GM21619 (cell line): Measurements from ENCODE around the gene TMEM130.
"Not testable (repeated sequence)": the region's sequence is repeated elsewhere in the genome, so short reads cannot be mapped to it uniquely, and the experiment has no call there.

Experiments
- ATAC-seq: cut with Tn5 transposase; IDR thresholded peaks from one replicate; pipeline ENCODE4 v1.9.1; 2021; ENCODE audit not compliant: unreplicated experiment

The TMEM130 gene

DNA sequence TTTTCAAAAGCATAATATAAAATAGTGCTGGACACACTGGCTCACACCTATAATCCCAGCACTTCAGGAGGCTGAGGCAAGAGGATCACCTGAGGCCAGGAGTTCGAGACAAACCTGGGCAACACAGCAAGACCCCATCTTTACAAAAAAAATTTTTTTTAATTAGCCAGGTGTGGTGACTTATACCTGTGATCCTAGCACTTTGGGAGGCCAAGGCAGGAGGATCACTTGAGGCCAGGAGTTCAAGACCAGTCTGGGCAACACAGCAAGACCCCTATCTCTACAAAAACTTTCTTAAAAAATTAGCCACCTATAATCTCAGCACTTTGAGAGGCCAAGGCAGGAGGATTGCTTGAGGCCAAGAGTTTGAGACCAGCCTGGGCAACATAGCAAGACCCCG, 27.3 kb downstream of the TMEM130 start:
- not testable (repeated sequence) for ATAC-seq

DNA sequence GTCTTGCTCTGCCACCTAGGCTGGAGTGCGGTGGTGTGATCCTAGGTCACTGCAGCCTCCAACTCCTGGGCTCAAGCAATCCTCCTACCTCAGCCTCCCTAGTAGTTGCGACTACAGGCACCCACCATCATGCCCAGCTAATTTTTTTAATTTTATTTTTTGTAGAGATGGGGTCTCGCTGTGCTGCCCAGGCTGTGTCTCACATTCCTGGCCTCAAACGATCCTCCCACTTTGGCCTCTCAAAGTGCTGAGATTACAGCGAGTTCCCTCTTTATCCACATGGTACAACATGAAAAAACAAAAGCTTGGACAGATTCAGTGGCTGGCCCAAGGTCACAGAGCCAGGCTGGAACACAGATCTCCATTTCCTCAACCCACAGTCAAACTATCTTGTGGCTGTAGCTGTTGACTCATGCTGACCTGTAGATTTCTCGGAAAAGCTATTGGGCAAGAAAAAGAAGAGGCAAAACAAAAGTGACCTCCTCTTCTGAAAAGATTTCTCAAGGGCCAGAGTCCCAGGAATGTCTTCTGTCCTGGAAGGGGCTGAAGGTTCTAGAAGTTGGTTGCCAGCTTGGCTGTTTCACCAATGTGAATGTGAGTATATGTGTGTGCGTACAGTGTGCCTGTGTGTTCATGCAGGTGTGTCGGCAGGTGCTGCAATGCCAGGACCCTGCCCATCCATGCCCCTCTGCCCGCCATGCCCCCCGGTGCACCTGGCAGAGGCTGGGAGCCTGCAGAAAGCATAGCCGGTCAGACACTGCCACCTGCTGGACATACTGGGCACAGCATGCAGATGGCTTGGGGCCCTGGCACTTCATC, 28.4 kb downstream of the TMEM130 start:
- no peak for ATAC-seq

DNA sequence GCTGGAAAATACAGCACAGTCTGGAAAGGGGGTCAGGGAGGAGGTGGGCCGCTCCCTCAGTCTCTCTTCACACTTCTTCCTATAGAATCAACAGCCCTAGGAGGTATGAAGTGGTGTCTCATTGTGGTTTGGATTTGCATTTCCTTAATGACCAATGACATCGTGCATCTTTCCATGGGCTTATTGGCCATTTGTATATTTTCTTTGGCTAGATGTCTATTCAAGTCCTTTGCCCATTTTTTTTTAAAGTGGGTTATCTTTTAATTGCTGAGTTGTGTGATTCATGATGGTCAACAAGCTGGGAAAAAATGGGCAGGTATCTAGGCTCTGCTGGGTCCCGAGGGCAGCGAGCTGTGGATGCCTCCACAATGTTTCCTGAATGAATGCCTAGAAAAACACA, 29.1 kb downstream of the TMEM130 start:
- ATAC-seq: no peak

DNA sequence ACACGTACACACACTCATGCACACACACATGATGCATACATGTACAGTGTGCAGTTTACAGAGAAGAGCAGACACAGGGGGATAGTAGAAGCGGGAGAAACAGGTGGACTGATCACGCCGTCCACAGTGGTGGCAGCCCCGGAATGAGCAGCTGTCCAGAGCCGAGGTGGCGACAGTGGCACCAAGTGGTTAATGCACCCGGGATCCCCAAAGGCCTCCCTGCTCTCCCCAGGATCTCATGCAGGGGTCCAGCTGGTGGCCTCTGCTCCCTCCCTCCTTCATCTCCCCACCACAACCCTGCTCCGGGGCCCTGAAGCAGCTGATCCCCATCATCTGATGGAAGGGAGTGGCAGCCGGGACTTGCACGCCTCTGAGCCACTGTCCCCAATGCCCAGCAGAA, 29.7 kb downstream of the TMEM130 start:
- no peak for ATAC-seq

DNA sequence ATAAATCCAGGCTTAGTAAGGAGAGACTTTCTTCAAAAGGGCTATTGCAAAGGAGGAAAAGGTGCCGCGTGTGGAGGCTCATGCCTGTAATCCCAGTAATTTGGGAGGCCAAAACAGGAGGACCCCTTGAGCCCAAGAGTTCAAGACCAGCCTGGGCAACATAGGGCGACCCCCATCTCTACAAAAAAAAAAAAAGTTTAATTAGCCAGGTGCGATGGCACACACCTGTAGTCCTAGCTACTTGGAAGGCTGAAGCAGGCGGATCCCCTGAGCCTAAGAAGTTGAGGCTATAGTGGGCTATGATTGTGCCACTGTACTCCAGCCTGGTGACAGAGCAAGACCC, 32.2 kb downstream of the TMEM130 start:
- no peak for ATAC-seq

DNA sequence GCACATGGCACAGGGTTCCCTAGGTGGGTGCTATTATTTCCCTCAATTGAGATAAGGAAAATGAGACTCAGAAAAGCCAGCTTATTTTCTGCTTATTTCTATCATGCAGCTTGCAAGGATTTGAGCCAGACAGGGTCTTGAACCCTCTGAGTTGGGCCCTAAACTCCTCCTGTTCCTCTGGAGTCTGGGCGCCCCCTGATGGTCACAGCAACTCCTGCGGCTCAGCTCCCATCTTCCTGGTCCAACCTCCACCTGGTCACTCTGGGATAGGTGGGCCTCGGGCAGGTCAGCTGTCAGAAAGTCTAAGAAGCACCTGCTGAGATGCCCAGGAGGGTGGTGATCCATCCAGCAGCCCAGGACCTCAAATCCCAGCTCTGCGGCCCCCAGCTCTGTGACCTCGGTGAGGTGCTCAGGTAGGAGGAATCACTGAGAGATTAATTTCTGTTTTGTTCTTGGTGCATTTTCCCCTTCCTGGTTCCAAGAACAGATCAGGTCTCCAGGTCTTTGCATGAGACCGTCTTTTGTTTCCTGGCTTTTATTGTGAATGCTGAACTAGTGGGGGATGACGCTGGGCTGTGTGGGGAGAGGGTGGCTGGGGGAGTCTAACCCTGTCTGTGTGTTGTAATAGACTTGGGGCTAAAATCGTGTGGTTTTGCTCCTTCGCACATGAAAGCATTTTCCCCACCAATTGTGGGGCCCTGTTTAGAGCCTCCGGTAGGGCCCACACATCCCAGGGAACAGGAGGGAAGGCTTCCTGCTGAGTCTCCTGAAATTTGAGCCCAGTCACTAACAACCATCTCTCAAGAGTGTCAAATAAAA, 32.8 kb downstream of the TMEM130 start:
- no peak for ATAC-seq

DNA sequence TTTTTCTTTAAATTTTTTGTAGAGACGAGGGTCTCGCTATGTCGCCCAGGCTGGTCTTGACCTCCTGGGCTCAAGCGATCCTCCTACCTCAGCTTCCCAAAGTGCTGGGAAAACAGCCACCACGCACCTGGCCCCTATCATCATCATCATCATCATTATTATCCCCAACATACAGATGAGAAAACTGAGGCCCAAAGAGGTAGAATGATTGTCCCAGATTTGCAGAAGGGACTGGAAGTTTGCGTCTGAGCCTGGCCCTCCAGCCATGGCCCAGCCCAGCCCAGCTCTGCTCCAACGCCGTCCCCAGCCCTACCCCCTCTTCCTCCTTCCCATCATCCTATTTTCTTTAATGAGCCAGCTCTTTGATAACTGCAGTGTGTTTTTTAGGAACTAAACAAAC, 34.9 kb downstream of the TMEM130 start:
- ATAC-seq: no peak

DNA sequence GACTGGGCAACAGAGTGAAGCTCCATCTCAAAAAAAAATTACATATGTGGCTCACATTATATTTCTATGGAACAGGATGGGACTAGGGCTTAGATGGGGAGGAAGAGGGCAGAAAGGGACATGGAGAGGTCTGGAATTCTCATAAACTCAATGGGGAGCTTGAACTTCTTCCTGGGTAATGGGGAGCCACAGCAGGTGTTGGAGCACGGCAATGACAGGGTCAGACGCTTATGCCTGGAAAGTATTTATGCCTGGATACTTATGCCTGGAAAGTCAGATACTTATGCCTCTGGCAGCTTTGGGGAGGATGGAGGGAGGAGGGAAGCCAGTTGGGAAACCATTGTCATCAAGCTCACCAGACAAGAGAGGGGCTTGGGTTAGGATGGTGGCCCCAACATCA, 36.8 kb downstream of the TMEM130 start:
- ATAC-seq: no peak

DNA sequence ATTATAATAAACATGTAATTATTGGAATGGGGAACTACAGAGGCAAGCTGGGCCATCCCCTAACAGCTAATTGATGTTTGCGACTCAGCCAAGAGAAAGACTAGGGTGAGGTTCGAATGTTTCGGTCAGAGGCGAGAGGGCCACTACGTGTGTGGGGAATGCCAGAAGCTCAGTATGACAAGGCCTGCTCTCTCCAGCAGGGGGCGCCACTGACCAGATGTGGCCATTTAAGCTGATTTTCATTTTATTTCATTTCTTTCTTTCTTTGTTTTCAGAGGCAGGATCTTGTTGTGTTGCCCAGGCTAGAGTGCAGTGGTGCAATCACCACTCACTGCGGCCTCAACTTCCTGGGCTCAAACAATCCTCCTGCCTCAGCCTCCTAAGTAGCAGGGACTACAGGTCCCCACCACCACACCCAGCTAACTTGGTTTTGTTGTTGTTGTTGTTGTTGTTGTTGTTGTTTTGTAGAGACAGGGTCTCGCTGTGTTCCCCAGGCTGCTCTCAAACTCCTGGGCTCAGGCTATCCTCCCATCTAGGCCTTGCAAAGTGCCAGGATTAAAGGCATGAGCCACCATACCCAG, 38.1 kb downstream of the TMEM130 start:
- no peak for ATAC-seq

DNA sequence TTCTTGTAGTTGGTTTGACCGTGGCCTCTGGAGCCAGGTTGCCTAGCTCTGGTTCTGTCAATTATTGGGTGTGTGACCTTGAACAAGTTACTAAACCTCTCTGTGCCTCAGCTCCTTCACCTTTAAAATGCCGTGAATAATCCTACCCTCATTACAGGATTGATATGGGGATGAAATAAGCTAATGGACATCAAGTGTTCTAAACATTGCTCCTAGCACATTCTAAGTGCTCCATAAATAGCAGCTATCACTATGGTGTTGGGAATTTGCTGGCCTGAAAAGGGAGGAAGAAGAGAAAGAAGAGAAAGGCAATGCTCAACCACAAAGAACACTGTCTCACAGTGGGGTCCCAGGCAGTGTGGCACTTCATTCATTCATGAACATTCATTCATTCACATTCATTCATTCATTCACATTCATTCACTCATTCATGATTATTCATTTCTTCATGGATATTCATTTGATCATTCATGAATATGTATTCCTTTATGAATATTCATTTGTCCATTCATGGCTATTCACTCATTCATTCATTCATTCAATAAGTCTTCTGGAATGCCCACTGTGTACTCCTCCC, 38.8 kb downstream of the TMEM130 start:
- no peak for ATAC-seq

DNA sequence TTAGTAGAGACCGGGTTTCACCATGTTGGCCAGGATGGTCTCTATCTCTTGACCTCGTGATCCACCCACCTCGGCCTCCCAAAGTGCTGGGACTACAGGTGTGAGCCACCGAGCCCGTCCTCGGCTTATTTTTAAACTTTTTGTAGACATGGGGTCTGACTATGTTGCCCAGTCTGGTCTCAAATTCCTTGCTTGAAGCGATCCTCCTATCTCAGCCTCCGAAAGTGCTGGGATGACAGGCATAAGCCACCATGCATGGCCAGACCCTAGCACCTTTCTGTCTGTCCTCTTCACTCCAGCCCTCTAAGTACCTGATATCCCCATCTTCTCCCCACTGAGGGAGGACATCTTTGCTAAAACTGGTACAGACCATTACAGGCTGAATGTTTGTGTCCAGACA, 41.4 kb downstream of the TMEM130 start:
- no peak for ATAC-seq

DNA sequence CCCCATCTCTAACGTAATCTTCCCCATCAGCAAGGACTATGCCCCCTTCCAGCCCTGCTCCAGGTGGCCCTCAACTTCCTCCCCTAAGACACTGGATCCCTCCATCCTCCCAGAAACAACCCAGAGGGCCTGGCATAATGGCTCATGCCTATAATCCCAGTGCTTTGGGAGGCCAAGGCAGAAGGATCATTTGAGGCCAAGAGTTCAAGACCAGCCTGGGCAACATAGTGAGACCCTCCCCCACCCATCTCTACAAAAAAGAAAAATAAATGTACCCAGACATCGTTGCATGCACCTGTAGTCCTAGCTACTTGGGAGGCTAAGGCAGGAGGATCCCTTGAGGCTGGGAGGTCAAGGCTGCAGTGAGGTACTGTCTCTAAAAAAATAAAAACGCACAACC, 42.6 kb downstream of the TMEM130 start:
- no peak for ATAC-seq

DNA sequence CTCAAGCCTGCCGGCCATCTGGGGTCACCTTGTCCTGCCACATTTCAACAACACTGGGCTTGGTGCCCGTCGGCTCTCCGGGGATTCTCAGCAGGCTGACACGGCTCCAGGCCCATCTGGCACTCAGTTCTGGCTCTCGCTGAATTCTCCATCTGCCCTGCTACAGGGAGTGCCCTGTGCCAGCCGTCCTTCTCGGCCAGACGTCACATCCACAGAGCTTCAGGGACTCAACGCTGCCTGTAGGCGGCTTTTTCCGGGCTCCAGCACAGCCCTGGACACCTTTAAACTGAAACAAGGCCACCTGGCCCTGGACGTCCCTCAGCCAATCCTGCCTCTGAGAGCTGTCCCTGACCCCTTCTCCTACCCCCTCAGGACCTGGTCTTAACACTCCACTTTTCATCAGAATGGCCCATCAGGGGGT, 43.0 kb downstream of the TMEM130 start:
- no peak for ATAC-seq

DNA sequence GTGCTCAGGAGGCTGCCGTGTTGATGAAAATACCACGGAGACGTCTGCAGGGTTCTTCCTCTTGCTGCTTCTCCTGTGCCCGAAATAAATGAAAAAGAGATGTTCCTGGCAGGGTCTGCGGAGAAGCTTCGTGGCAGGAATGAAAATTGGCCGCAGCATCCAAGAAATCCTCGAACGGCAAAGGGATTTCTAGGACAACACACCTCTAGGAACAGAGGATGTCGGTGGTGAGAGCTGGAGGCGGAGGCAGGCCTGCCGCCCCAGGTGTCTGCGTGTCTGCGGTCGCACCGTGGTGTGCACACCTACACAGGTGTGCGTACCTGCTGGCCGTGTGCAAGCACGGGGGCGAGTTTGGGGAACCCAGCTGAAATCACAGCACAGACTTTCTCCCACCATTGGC, 43.4 kb downstream of the TMEM130 start:
- ATAC-seq: no peak

DNA sequence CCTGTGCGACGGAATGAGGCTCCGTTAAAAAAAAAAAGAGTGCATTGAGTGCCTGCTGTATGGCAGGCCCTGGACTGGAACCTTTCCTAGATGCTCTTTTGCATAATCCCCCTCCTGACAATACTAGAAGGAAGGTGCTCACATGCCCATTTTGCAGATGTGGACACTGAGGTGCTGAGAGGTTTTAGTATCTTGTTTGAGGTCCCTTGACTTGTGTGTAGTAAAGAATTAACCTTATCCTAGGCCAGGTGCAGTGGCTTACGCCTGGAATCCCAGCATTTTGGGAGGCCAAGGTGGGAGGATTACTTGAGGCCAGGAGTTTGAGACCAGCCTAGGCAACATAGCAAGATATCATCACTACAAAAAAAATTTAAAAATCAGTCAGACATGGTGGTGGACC, 46.6 kb downstream of the TMEM130 start:
- no peak for ATAC-seq

DNA sequence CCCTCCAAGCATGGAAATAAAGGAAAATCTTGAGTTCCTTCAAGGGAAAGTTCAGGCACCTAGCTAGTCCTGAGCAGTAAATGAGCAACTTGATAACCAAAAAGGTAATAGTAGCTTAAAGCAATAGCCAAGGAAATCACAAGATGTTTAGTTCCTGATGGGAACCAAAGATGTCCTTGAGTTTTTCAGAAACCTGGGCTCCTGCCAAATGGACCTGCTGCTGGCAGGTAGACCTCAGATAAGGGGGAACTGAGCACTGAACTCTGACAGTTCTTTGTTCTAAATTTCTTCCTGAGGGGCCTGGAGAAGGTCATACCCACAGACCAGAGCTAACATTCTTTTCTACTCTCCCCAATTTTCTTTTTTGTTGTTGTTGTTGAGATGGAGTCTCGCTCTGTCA, 48.5 kb downstream of the TMEM130 start:
- ATAC-seq: no peak

DNA sequence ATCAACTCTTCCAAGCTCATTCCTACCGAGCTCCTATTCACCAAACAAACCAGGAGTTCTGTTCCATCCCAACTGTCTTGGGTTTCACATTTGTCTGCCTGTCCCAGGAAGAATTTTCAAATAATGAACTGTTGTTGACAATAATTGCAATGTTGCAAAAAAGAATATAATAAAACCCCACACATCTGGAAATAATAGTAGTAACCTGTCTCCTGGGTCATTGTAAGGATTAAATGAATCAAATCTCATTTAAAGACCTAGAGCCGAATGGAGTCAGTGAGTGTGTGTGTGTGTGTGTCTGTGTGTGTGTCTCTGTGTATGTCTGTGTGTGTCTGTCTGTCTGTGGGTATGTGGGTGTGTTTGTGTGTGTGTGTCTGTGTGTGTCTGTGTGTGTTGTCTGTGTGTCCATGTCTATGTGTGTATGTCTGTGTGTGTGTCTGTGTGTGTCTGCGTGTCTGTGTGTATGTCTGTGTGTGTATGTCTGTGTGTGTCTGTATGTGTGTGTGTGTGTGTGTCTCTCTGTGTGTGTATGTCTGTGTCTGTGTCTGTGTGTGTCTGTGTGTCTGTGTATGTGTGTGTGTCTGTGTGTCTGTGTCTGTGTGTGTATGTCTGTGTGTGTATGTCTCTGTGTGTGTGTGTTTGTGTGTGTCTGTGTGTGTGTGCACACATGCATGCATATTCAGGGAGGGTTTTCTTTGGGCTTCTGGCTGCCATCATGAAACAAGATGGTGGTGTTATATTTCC, 52.7 kb downstream of the TMEM130 start:
- ATAC-seq: no peak

DNA sequence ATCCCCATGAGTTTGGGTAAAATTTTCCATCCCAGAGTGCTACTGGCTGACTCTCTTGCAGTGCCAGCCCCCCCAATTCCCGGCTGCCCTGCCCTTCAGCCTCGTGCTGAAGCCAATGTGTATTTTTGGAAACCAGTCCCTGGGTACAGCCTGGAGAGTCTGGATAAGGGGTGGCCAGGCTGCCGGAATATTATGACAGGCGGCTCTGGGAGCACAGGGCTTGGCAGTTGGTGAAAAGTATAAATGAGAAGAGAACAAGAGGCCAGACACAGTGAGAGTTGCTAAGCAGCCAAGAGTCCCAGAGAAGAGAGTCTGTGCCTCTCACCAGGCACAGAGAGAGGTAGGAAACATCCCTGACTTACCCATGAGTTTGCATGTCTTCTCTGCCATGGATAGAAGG, 53.6 kb downstream of the TMEM130 start:
- no peak for ATAC-seq

DNA sequence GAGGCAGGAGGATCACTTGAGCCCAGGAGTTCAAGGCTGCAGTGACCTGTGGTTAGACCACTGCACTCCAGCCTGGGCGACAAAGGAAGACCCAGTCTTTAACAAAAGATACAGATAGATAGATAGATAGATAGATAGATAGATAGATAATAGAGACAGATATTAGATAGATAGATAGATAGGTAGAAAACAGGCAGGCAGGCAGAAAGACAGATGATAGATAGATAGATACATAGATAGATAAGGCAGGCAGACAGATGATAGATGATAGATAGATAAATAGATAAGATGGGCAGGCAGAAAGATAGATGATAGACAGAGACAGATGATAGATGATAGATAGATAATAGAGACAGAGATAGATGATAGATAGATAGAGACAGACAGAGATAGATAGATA, 54.5 kb downstream of the TMEM130 start:
- no peak for ATAC-seq

DNA sequence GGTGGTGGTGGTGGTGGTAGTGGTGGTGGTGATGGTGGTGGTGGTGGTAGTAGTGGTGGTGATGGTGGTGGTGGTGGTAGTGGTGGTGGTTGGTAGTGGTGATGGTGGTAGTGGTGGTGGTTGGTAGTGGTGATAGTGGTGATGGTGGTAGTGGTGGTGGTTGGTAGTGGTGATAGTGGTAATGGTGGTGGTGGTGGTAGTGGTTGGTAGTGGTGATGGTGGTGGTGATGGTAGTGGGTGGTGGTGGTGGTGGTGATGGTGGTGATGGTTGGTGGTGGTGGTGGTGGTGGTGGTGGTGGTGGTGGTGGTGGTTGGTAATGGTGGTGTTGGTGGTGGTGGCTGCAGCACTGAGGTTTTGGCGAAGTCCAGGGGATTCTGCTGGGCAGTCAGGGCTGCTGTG, 58.5 kb downstream of the TMEM130 start:
- ATAC-seq: no peak

DNA sequence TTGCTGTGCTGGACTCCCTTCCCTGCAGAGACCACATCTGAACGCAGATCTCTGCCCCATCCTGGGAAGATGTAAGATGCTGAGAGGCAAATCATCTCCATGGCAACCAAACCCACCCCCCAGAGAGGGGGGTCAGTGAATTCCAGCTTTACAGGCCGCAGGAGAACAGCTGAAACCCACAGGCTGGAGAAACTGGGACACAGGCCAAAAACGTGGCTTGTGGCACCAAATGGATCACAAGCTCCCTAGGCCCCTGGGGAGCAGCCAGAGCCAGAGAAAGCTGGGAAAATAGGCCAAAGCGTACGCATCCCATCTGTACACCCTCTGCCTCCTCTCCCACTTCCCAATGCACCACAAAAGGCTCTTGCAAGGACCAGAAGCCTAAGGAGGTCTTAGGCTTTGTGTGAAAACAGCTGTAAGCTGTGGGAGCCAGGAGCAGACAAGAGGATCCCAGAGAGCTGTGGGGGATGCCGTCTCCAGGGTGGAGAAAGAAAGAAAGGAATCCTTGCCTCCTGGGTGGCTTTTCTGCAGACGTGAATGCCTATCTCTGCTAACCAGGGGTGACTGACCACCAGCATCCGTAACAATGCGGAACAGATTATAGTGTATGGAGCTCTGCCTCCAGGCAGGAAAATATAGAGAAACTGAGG, 59.5 kb downstream of the TMEM130 start:
- no peak for ATAC-seq
